Osteoblast (primary cell): ENCODE measurements around the gene RABL3. TPM values are rescaled to one million over a fixed set of nuclear protein-coding genes. Genes with fewer than 3 reads are reported as not detected.

ENCODE experiments used
- DNase-seq: peaks from one replicate; pipeline ENCODE4 v3.0.0; 2011; ENCODE audit warnings: low spot score, mixed read lengths; ENCODE audit not compliant: insufficient read length; ENCODE audit errors: missing footprints
- H2AFZ ChIP-seq: 2 replicates; pipeline ENCODE4 v1.6.0; 2011; ENCODE audit warnings: mild to moderate bottlenecking, low read length
- H3K27ac ChIP-seq: 2 replicates; pipeline ENCODE4 v1.5.1; 2011; ENCODE audit warnings: mild to moderate bottlenecking, low read depth, low read length, moderate library complexity
- H3K27me3 ChIP-seq: 2 replicates; pipeline ENCODE4 v1.6.0; 2012; ENCODE audit warnings: mild to moderate bottlenecking, control low read depth, inconsistent platforms, low read length, moderate library complexity; ENCODE audit not compliant: insufficient read depth
- H3K36me3 ChIP-seq: 2 replicates; pipeline ENCODE4 v1.5.1; 2011; ENCODE audit warnings: mild to moderate bottlenecking, low read length, control low read depth, moderate library complexity; ENCODE audit not compliant: insufficient read depth
- H3K4me1 ChIP-seq: 2 replicates; pipeline ENCODE4 v1.5.1; 2011; ENCODE audit warnings: mild to moderate bottlenecking, low read length, control low read depth, moderate library complexity; ENCODE audit not compliant: insufficient read depth
- H3K4me2 ChIP-seq: 2 replicates; pipeline ENCODE4 v1.6.0; 2011; ENCODE audit warnings: mild to moderate bottlenecking, low read length; ENCODE audit not compliant: insufficient read depth
- H3K4me3 ChIP-seq: fragments of 200-600 bp; sonication (generic); 3 replicates; pipeline ENCODE4 v1.5.1; 2012; ENCODE audit warnings: mild to moderate bottlenecking, low read length, inconsistent platforms; ENCODE audit not compliant: insufficient read depth
- H3K79me2 ChIP-seq: 2 replicates; pipeline ENCODE4 v1.6.0; 2012; ENCODE audit warnings: mild to moderate bottlenecking, low read length, control low read depth, inconsistent platforms; ENCODE audit not compliant: insufficient read depth
- H3K9me3 ChIP-seq: 2 replicates; pipeline ENCODE4 v1.5.1; 2011; ENCODE audit warnings: low read depth, low read length, control low read depth
- H4K20me1 ChIP-seq: 2 replicates; pipeline ENCODE4 v1.6.0; 2012; ENCODE audit warnings: mild to moderate bottlenecking, low read length, control low read depth; ENCODE audit not compliant: insufficient read depth
- total RNA-seq: library from RNA; depleted of rRNA; stranded (reverse); fragments of >200 nt; gene quantifications from 2 replicates; pipeline ENCODE4 v1.2.3, GENCODE V29; 2012
- TF ChIP-seq, protein P1 (sequence below): IDR thresholded peaks from 2 replicates; pipeline ENCODE4 v1.5.1; 2011; ENCODE audit warnings: mild to moderate bottlenecking, low read depth, low read length, moderate library complexity; ENCODE audit errors: extremely low read depth

Gene RABL3
- total RNA-seq, 1 donor, result 15.2 TPM

GRCh38 chr3:120710369-120710768 is 31.9 kb downstream of the RABL3 start:
- H4K20me1 ChIP-seq, result no peaks in the 10 kb centered on the region
- DNase-seq, result no peak
- no peak overlapping the region for H3K27ac ChIP-seq
- H3K9me3 ChIP-seq, result no peaks in the 10 kb centered on the region
- H3K36me3 ChIP-seq, result peaks cover 5% of the 10 kb centered on the region
- no peak overlapping the region for H2AFZ ChIP-seq
- H3K79me2 ChIP-seq, result no peaks in the 10 kb centered on the region
- TF ChIP-seq, protein P1, sequence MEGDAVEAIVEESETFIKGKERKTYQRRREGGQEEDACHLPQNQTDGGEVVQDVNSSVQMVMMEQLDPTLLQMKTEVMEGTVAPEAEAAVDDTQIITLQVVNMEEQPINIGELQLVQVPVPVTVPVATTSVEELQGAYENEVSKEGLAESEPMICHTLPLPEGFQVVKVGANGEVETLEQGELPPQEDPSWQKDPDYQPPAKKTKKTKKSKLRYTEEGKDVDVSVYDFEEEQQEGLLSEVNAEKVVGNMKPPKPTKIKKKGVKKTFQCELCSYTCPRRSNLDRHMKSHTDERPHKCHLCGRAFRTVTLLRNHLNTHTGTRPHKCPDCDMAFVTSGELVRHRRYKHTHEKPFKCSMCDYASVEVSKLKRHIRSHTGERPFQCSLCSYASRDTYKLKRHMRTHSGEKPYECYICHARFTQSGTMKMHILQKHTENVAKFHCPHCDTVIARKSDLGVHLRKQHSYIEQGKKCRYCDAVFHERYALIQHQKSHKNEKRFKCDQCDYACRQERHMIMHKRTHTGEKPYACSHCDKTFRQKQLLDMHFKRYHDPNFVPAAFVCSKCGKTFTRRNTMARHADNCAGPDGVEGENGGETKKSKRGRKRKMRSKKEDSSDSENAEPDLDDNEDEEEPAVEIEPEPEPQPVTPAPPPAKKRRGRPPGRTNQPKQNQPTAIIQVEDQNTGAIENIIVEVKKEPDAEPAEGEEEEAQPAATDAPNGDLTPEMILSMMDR, result no peak
- H3K4me1 ChIP-seq, result no peaks in the 10 kb centered on the region
- H3K27me3 ChIP-seq, result no peaks in the 10 kb centered on the region
- no peak overlapping the region for H3K4me3 ChIP-seq
- no peak overlapping the region for H3K4me2 ChIP-seq

DNA sequence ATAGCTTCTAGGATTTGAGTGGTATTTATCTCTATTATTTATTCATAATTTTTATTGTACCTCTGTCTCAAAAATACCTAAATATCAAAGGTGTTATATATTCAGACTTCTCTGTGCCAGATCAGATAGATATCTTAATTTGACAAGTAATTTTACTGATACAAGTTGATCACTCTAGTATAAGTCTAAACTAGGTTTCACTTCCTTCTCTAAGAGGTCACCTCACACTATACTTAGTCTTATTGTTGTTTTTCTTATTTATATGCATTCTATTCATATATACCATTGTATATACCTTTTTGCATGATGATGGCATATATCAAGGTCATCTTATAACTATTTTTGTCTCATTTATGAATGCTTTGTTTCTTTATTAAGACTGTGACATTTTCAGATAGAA is 33.9 kb downstream of the RABL3 start:
- Histone ChIP-seq H3K79me2 (no peaks in the 10 kb centered on the region), H3K27me3 (no peaks in the 10 kb centered on the region), H3K4me1 (no peaks in the 10 kb centered on the region), H2AFZ (no peak overlapping the region), H3K9me3 (no peaks in the 10 kb centered on the region), H3K4me2 (no peak overlapping the region), H3K4me3 (no peak overlapping the region), H4K20me1 (no peaks in the 10 kb centered on the region), H3K27ac (no peak overlapping the region), H3K36me3 (peaks cover 5% of the 10 kb centered on the region)
- DNase-seq, result no peak
- TF ChIP-seq, protein P1, result no peak

GRCh38 chr3:120706950-120707349 is 35.4 kb downstream of the RABL3 start:
- Histone ChIP-seq H3K4me2 (no peak overlapping the region), H3K4me3 (no peak overlapping the region), H3K9me3 (peaks cover 3% of the 10 kb centered on the region), H3K79me2 (no peaks in the 10 kb centered on the region), H3K27ac (no peak overlapping the region), H3K27me3 (no peaks in the 10 kb centered on the region), H3K36me3 (peaks cover 5% of the 10 kb centered on the region), H4K20me1 (no peaks in the 10 kb centered on the region), H2AFZ (no peak overlapping the region), H3K4me1 (no peaks in the 10 kb centered on the region)
- TF ChIP-seq, protein P1, result no peak
- DNase-seq, result no peak

GRCh38 chr3:120705884-120706582 is 36.3 kb downstream of the RABL3 start:
- H3K27ac ChIP-seq, result no peak overlapping the region
- no peak overlapping the region for H3K4me2 ChIP-seq
- H3K36me3 ChIP-seq, result peaks cover 5% of the 10 kb centered on the region
- no peaks in the 10 kb centered on the region for H3K4me1 ChIP-seq
- H3K9me3 ChIP-seq, result peaks cover 3% of the 10 kb centered on the region
- TF ChIP-seq, protein P1, result no peak
- no peaks in the 10 kb centered on the region for H3K27me3 ChIP-seq
- no peaks in the 10 kb centered on the region for H3K79me2 ChIP-seq
- H4K20me1 ChIP-seq, result no peaks in the 10 kb centered on the region
- no peak for DNase-seq
- H2AFZ ChIP-seq, result no peak overlapping the region
- H3K4me3 ChIP-seq, result no peak overlapping the region
